Hematopoietic multipotent progenitor cell treated with erythropoietin and hydrocortisone succinate and interleukin-3 and kit ligand, for 15 days (in vitro differentiated cells): ENCODE data around the gene GYPA.
"Not testable (repeated sequence)": the region's sequence is repeated elsewhere in the genome, so short reads cannot be mapped to it uniquely, and the experiment has no call there.

Source experiments
- DNase-seq: peaks from one replicate; pipeline ENCODE4 v3.0.0-alpha.2; 2015; ENCODE audit warnings: low spot score

GYPA gene

GRCh38 chr4:144140594-144141295, at the start of gene GYPA:
Gene GYPA (minus strand): TSS chr4:144140718. CDS start chr4:144140635, 83 bp downstream.
- peak; percentile 68 for DNase-seq

GRCh38 chr4:144190009-144190408, 49.5 kb upstream of the GYPA start:
- no peak for DNase-seq

- DNase-seq, result no peak
These were observed 48.6 kb upstream of the GYPA start for GRCh38 chr4:144189121-144189520.

- DNase-seq, result no peak
These were observed 44.6 kb upstream of the GYPA start for GRCh38 chr4:144185086-144185485.

GRCh38 chr4:144183165-144183564, 42.6 kb upstream of the GYPA start:
- no peak for DNase-seq

GRCh38 chr4:144181391-144181790, 40.9 kb upstream of the GYPA start:
- no peak for DNase-seq

DNA sequence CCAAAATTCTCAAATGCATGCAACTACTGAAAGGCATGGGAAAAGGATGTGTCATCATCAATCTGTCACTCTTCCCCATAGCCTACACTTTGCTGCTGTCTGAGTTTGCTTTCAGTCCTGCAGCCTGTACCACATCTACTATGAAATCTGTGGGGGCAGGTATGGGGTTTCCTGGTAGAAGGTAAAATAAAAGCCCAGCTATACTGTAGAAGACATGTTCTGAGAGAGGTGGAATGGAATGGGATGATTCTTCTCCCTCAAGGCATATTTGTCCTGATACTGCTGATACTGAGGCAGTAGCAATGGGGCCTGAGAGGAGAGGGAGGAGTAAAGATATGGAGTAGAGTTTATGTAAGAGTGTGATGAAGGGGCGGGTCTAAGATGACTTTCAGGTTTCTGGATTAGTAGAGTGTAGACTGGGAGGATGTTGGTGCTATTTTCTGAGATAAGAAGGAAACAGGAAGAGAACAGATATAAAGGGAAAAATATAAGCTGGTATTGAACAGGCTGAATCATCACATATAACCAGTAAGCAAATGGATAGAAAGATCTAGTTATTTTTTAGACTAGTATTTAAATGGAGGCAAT, 38.7 kb upstream of the GYPA start:
- no peak for DNase-seq

- no peak for DNase-seq
These were observed 37.9 kb upstream of the GYPA start for GRCh38 chr4:144178414-144178813.

GRCh38 chr4:144176476-144176875, 36.0 kb upstream of the GYPA start:
- no peak for DNase-seq

GRCh38 chr4:144174401-144175067, 34.0 kb upstream of the GYPA start:
- peak; percentile 58 for DNase-seq

- DNase-seq, result no peak
These were observed 31.2 kb upstream of the GYPA start for GRCh38 chr4:144171697-144172096.

DNA sequence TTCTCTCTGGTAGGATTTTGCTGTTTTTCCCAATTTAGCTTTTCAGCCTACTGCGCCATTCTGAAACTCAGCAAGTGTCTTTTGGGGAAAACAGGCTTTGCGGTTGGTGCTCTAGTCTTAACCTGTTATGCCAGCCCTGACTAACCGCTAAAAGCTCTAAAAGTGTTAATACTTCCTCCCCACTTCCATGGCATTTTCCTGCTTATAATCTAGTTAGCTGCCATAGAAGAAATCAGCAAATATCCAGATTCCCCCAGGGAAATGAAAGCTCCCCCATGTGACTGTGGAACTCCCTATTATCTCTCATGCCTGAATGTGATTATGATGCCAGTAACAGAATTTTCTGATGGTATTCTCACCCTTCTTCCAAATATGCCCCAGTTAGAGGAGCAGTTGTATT, 28.7 kb upstream of the GYPA start:
- no peak for DNase-seq

DNA sequence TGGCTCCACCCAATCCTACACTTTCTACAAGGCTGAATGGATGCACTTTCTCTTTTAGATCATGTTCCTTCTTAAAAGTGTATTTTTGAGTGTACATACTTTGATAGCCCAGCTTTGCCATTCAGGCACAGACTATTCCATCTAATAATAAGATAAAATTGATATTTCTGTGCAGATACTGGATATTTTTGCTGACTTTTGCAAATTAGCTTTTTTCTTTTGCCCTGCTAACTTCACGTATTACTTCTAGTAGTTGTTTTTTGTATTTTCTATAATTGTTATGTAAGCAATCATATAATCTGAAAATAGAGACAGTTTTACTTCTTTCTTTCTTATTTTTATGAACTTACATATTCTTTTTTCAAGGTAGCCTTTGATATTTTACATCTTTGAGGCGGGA, 13.5 kb upstream of the GYPA start:
- no peak for DNase-seq

DNA sequence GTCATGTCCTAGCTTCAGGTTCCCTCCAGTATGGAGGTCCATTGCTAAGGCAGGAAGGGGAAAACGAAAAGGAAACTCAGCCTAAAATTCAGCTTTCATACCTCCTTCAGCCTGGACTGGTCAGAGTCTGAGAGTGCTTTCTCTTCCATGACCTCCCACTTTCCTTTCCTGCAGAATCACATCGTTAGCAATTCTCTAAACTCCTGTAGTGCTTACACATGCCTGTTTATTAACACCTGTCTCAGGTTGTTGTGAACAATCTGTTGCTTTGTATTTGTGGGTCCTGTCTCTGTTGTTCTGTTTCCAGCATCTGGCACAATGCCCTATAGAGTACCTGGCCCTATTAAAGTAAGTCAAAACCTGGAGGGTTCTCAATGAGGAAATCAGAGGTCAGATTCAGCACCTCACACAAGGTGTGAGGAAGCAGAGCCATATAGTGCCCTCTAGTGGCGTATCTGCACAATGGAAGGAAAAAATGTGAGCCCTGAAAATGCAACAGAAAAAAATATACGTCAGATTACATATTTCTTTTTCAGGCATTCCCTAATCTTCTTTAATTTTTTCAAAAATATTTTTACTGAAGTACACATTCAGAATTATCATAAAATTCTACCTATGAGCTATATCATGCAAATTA, 2.3 kb upstream of the GYPA start:
- DNase-seq, result peak; percentile 82

GRCh38 chr4:144141493-144141892, 975 bp upstream of the GYPA start:
- DNase-seq, result peak; percentile 40

GRCh38 chr4:144139991-144140390, 527 bp downstream of the GYPA start:
- DNase-seq, result peak; percentile 81

DNA sequence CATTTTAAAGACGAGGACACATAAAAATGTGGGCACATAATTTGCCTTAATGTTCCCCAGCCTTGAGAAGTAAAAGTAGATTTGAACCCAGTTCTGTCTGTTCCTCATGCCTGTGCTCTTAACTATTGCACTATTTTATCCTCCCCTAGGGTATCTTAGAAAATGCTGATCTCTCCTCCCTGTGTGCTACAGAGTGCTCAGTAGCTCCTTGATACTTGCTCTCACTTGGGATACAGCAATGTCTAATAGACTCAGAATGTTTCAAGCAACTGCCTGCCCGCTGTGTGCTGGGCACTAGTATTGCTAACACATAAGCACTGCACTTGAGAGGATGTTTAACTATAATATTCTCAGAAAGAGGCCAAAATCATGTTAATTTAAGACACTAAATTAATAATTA, 971 bp downstream of the GYPA start:
- peak; percentile 73 for DNase-seq

DNA sequence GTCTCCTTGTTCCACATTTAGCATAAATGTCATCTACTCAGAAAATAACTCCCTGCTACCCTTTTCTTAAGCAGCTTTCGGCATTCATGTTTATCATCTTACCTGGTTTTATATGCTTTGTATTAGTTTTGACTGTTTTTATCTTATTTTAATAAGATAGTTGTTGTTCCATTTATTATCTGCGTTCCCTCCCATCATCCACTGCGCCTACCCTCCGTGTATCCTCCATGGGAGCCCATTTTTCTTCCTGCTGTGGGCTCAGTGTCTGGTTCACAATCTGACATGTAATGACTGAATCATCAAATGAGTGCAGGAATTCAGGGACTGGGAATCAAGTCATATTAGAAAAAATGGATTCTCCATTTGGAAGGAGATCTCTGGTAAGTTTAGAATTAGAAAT, 2.3 kb downstream of the GYPA start:
- not testable (repeated sequence) for DNase-seq

DNA sequence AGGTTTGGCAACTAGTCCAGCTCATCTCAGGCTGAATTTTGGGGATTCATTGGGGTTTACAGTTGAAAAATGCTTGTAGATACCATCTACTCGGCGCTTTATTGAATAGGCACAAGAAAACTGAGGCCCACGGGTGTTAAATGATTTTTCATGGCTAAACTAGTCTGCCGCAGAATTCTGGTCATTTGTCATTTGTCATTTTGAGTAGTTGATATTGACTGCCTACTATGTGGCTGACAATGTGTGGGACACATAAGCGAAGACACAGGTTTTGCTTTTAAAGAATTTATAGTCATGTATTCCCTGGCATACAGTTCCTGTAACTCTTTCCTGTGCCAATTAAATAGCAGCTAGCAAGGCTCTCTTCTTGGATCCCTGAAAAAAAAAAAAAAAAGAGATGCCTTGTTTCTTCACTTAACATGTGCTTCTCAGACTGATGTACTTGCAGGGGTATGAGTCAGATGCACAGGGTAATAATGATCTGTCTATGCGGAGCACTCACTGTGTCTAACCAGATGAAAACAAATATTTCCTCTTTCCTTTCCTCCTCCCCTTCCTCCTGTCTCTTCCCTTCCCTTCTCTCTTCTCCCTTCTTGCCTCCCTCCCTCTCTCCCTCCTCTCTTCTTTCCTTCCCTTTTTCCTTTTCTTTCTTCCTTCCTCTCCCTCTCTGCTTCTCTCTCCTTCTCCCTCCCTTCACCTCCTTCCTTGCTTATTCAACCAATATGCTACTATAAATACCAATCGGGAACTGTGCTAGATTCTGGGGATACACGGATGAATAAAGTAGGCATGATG, 3.2 kb downstream of the GYPA start:
- peak; percentile 52 for DNase-seq

- DNase-seq, result peak; percentile 35
These were observed 4.3 kb downstream of the GYPA start for GRCh38 chr4:144136189-144136588.

- DNase-seq, result peak; percentile 56
These were observed 10.4 kb downstream of the GYPA start for GRCh38 chr4:144130167-144130566.

GRCh38 chr4:144129336-144129875, 11.1 kb downstream of the GYPA start:
- DNase-seq, result peak; percentile 61
